HepG2 (cell line): ENCODE results near the gene C2orf81. TPM values are rescaled to one million over a fixed set of nuclear protein-coding genes. Genes with fewer than 3 reads are reported as not detected.

ENCODE experiments used
- CAMTA2 ChIP-seq: sonication (generic); formaldehyde crosslinking; IDR thresholded peaks from 2 replicates; pipeline ENCODE4 v1.4.0; 2020; ENCODE audit warnings: mild to moderate bottlenecking, missing genetic modification reagents, borderline replicate concordance
- DNMT1 ChIP-seq: sonication (generic); formaldehyde crosslinking; IDR thresholded peaks from 2 replicates; pipeline ENCODE4 v1.5.1; 2020; ENCODE audit warnings: mild to moderate bottlenecking, missing genetic modification reagents
- DNMT3B ChIP-seq: conservative IDR thresholded peaks from 2 replicates; pipeline ENCODE4 v1.6.1; 2016; ENCODE audit warnings: missing biosample characterization, control low read depth
- GATA4 ChIP-seq: sonication (generic); IDR thresholded peaks from 2 replicates; pipeline ENCODE4 v1.6.1; 2016; ENCODE audit warnings: antibody characterized with exemption, low read depth, borderline replicate concordance
- KLF12 ChIP-seq: sonication (generic); formaldehyde crosslinking; IDR thresholded peaks from 2 replicates; pipeline ENCODE4 v1.4.0; 2020; ENCODE audit warnings: missing genetic modification reagents, borderline replicate concordance
- MAZ ChIP-seq, 2 experiments: sonication (generic) in 1 of 2; formaldehyde crosslinking in 1 of 2; IDR thresholded peaks; 2 replicates each; pipeline versions ENCODE4 v1.5.0 to v1.6.1; 2012 to 2020; ENCODE audit warnings: low read depth in 2 of 2, mild to moderate bottlenecking in 2 of 2, borderline replicate concordance in 1 of 2, improper control_type of control experiment in 1 of 2, low read length in 1 of 2, missing genetic modification reagents in 1 of 2, moderate library complexity in 1 of 2
- PHF20 ChIP-seq: sonication (generic); formaldehyde crosslinking; IDR thresholded peaks from 2 replicates; pipeline ENCODE4 v1.5.0; 2020; ENCODE audit warnings: mild to moderate bottlenecking, missing genetic modification reagents
- POGZ ChIP-seq: sonication (generic); formaldehyde crosslinking; IDR thresholded peaks from 2 replicates; pipeline ENCODE4 v1.4.0; 2020; ENCODE audit warnings: mild to moderate bottlenecking, missing genetic modification reagents
- SALL2 ChIP-seq: sonication (generic); formaldehyde crosslinking; IDR thresholded peaks from 2 replicates; pipeline ENCODE4 v1.8.1; 2023; ENCODE audit warnings: mild to moderate bottlenecking, missing genetic modification reagents, inconsistent platforms
- SMYD3 ChIP-seq: sonication (generic); formaldehyde crosslinking; IDR thresholded peaks from 2 replicates; pipeline ENCODE4 v1.8.1; 2023; ENCODE audit warnings: mild to moderate bottlenecking, missing genetic modification reagents
- SP5 ChIP-seq: IDR thresholded peaks from 2 replicates; pipeline ENCODE4 v1.6.1; 2016; ENCODE audit warnings: low read depth, borderline replicate concordance
- TAF15 ChIP-seq: fragments of 200-400 bp; formaldehyde crosslinking; IDR thresholded peaks from one replicate; pipeline ENCODE4 v1.6.1; 2018; ENCODE audit warnings: mild to moderate bottlenecking, low read depth, low read length; ENCODE audit not compliant: poor library complexity, severe bottlenecking
- ZBTB7A ChIP-seq: sonication (generic); formaldehyde crosslinking; IDR thresholded peaks from 2 replicates; pipeline ENCODE4 v1.8.0; 2022; ENCODE audit warnings: mild to moderate bottlenecking, missing genetic modification reagents
- ZNF160 ChIP-seq: sonication (generic); formaldehyde crosslinking; IDR thresholded peaks from 2 replicates; pipeline ENCODE4 v1.8.0; 2022; ENCODE audit warnings: mild to moderate bottlenecking, inconsistent platforms, missing genetic modification reagents
- ZNF234 ChIP-seq: sonication (generic); formaldehyde crosslinking; conservative IDR thresholded peaks from 2 replicates; pipeline ENCODE4 v1.5.1; 2020; ENCODE audit warnings: mild to moderate bottlenecking, missing genetic modification reagents
- ZNF264 ChIP-seq: sonication (generic); formaldehyde crosslinking; IDR thresholded peaks from 2 replicates; pipeline ENCODE4 v1.4.0; 2020; ENCODE audit warnings: missing genetic modification reagents
- ZNF441 ChIP-seq: sonication (generic); formaldehyde crosslinking; IDR thresholded peaks from 2 replicates; pipeline ENCODE4 v1.7.0; 2021; ENCODE audit warnings: missing genetic modification reagents, borderline replicate concordance
- ZNF546 ChIP-seq: sonication (generic); formaldehyde crosslinking; conservative IDR thresholded peaks from 2 replicates; pipeline ENCODE4 v1.8.1; 2023; ENCODE audit warnings: mild to moderate bottlenecking, missing genetic modification reagents
- ZNF607 ChIP-seq: sonication (generic); formaldehyde crosslinking; IDR thresholded peaks from 2 replicates; pipeline ENCODE4 v1.5.1; 2020; ENCODE audit warnings: missing genetic modification reagents, mild to moderate bottlenecking, borderline replicate concordance
- polyA plus RNA-seq, 8 experiments: library from polyadenylated mRNA; depleted of rRNA in 3 of 8; stranded (reverse) in 7 of 8; unstranded in 1 of 8; fragments of >200 nt; fragmentation: Illumina TruSeq in 4 of 8; extraction: Trizol in 4 of 8; gene quantifications; 2 replicates each; pipeline versions ENCODE4 v1.2.1 to v1.2.3, GENCODE V29; 2011 to 2016; ENCODE audit warnings: low read depth in 4 of 8, missing spikeins in 1 of 8, mixed read lengths in 1 of 8; ENCODE audit not compliant: insufficient read depth in 1 of 8
- total RNA-seq, 5 experiments: library from RNA; depleted of rRNA; stranded (reverse); fragments of >200 nt; fragmentation: Illumina TruSeq; extraction: Trizol; gene quantifications; 2 replicates each; pipeline ENCODE4 v1.2.3, GENCODE V29; 2016; ENCODE audit warnings: low read depth in 1 of 5
- TF ChIP-seq, protein P1 (sequence below): sonication (generic); formaldehyde crosslinking; conservative IDR thresholded peaks from 2 replicates; pipeline ENCODE4 v1.8.0; 2022; ENCODE audit warnings: low read depth, missing genetic modification reagents
- TF ChIP-seq, protein P2 (sequence below): sonication (generic); formaldehyde crosslinking; IDR thresholded peaks from 2 replicates; pipeline ENCODE4 v1.5.0; 2020; ENCODE audit warnings: mild to moderate bottlenecking, missing genetic modification reagents, borderline replicate concordance
- TF ChIP-seq, protein P3 (sequence below), 2 experiments: fragments of 450-650 bp in 1 of 2; sonication (generic) in 1 of 2; formaldehyde crosslinking; IDR thresholded peaks; 2 replicates each; pipeline versions ENCODE4 v1.5.0 to v1.8.0; 2020 to 2022; ENCODE audit warnings: mild to moderate bottlenecking in 1 of 2, missing genetic modification reagents in 1 of 2

C2orf81 gene
- total and polyA plus RNA-seq, 2 of the 13 experiments (the other 11 are each of a cell fraction or from before 2014, with no cell fraction given), result 0.15 to 0.17 TPM

DNA sequence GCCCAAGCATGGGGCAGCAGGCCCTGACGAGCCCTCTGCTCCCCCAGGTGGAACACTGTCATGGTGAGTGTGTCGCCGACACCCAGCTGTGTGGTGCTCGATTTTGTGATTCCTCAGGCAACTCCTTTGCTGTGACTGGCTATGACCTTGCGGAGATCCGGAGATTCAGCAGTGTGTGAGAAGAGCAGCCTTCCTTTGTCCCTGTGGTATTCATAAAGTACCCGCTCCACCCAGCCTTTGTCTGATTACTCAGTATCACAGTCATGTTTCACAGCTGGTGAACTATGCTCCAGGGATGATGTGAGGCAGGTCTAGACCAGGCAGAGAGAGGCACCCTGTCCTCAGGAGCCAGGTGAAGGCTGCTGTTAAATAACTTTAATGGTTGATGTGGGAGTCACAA is 4.1 kb upstream of the C2orf81 start (continued):
- TF ChIP-seq DNMT3B (CRISPR knock-in tag), result no peak
- no peak for TF ChIP-seq PHF20 (CRISPR knock-in tag)
- TF ChIP-seq ZNF264, result no peak
- TF ChIP-seq TAF15, result no peak
- no peak for TF ChIP-seq CAMTA2 (CRISPR knock-in tag)
- no peak for TF ChIP-seq SALL2 (CRISPR knock-in tag)
- TF ChIP-seq POGZ (CRISPR knock-in tag), result no peak
- no peak for TF ChIP-seq SP5
- TF ChIP-seq SMYD3 (CRISPR knock-in tag), result 0 out of 2 replicates have a peak, but pooled peaks have one; percentile 47
- TF ChIP-seq, protein P1, sequence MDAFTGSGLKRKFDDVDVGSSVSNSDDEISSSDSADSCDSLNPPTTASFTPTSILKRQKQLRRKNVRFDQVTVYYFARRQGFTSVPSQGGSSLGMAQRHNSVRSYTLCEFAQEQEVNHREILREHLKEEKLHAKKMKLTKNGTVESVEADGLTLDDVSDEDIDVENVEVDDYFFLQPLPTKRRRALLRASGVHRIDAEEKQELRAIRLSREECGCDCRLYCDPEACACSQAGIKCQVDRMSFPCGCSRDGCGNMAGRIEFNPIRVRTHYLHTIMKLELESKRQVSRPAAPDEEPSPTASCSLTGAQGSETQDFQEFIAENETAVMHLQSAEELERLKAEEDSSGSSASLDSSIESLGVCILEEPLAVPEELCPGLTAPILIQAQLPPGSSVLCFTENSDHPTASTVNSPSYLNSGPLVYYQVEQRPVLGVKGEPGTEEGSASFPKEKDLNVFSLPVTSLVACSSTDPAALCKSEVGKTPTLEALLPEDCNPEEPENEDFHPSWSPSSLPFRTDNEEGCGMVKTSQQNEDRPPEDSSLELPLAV (CRISPR knock-in tag), result no peak
- no peak for TF ChIP-seq DNMT1 (CRISPR knock-in tag)
- TF ChIP-seq KLF12, result no peak
- no peak for TF ChIP-seq ZNF546
- TF ChIP-seq ZNF160 (CRISPR knock-in tag), result no peak
- TF ChIP-seq ZNF234 (CRISPR knock-in tag), result no peak
- 0 out of 2 replicates have a peak, but pooled peaks have one; percentile 12 for TF ChIP-seq GATA4
- no peak for TF ChIP-seq ZNF607 (CRISPR knock-in tag)
- no peak for TF ChIP-seq ZBTB7A (CRISPR knock-in tag)
- TF ChIP-seq ZNF441, result 0 out of 2 replicates have a peak, but pooled peaks have one; percentile 8
- TF ChIP-seq, protein P2, sequence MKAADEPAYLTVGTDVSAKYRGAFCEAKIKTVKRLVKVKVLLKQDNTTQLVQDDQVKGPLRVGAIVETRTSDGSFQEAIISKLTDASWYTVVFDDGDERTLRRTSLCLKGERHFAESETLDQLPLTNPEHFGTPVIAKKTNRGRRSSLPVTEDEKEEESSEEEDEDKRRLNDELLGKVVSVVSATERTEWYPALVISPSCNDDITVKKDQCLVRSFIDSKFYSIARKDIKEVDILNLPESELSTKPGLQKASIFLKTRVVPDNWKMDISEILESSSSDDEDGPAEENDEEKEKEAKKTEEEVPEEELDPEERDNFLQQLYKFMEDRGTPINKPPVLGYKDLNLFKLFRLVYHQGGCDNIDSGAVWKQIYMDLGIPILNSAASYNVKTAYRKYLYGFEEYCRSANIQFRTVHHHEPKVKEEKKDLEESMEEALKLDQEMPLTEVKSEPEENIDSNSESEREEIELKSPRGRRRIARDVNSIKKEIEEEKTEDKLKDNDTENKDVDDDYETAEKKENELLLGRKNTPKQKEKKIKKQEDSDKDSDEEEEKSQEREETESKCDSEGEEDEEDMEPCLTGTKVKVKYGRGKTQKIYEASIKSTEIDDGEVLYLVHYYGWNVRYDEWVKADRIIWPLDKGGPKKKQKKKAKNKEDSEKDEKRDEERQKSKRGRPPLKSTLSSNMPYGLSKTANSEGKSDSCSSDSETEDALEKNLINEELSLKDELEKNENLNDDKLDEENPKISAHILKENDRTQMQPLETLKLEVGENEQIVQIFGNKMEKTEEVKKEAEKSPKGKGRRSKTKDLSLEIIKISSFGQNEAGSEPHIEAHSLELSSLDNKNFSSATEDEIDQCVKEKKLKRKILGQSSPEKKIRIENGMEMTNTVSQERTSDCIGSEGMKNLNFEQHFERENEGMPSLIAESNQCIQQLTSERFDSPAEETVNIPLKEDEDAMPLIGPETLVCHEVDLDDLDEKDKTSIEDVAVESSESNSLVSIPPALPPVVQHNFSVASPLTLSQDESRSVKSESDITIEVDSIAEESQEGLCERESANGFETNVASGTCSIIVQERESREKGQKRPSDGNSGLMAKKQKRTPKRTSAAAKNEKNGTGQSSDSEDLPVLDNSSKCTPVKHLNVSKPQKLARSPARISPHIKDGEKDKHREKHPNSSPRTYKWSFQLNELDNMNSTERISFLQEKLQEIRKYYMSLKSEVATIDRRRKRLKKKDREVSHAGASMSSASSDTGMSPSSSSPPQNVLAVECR (CRISPR knock-in tag), result no peak
- TF ChIP-seq MAZ (IDR thresholded peaks at IDR 0.05; ENCODE audit: borderline replicate concordance, low read depth, low read length), result no peak
- TF ChIP-seq MAZ (CRISPR knock-in tag; IDR thresholded peaks at IDR 0.05; ENCODE audit: low read depth), result no peak
- TF ChIP-seq, protein P3, sequence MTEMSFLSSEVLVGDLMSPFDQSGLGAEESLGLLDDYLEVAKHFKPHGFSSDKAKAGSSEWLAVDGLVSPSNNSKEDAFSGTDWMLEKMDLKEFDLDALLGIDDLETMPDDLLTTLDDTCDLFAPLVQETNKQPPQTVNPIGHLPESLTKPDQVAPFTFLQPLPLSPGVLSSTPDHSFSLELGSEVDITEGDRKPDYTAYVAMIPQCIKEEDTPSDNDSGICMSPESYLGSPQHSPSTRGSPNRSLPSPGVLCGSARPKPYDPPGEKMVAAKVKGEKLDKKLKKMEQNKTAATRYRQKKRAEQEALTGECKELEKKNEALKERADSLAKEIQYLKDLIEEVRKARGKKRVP (CRISPR knock-in tag; IDR thresholded peaks at IDR 0.05), result 0 out of 4 replicates have a peak, but pooled peaks of 1 of the 2 experiments have one; percentile 29
